Measurements from ENCODE around the gene CALHM3. TPM values are rescaled to one million over a fixed set of nuclear protein-coding genes. Genes with fewer than 3 reads are reported as not detected.

Gene CALHM3
- total RNA-seq, 4 donors from 2014 or later: not detected

DNA sequence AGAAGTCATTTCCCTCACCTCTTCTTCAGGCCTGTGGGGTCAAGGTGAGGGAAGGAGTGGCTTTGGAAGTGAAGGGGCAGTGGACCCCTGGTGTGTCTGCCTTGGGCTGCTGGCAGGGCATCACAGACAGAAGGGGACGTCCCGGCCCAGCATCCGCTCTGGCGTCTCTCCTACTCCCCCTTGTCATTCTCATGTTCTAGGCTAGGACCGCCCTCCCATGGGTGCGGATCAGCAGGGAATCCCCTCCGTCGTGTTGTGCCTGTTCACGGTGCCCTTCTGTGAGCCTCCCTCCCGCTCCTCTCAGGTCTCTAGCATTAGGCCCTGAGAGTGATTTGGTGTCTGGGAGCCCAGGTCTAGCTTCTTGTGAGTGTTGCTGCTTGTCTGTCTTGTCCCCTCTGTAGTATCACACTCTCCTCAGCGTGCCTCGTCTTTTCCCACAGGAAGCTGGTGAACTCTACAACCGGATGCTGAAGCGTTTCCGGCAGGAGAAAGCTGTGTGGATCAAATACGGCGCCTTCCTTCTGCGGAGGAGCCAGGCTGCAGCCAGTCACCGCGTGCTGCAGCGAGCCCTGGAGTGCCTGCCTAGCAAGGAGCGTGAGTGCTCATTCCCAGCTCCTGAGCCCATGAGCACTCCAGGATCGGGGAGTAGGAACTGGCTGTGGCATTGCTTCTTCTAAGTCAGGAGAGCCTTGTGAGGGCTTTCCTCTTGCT lies 35.4 kb downstream of the CALHM3 start:
- Histone ChIP-seq H3K36me3 (peaks cover 53% of the 10 kb centered on the region in 2 donors), H3K9me3 (no peaks in the 10 kb centered on the region), H3K27me3 (no peaks in the 10 kb centered on the region), H3K4me3 (replicated peaks in 1 of 3) (no peak overlapping the region), H3K4me1 (peaks cover 5 to 29% of the 10 kb centered on the region in 2 donors), H3K27ac (peak overlapping the region in 1 of 3 donors; percentile 24)
- no peak for DNase-seq
- TF ChIP-seq POLR2A (IDR thresholded peaks at IDR 0.05): no peak
- TF ChIP-seq, protein P1, sequence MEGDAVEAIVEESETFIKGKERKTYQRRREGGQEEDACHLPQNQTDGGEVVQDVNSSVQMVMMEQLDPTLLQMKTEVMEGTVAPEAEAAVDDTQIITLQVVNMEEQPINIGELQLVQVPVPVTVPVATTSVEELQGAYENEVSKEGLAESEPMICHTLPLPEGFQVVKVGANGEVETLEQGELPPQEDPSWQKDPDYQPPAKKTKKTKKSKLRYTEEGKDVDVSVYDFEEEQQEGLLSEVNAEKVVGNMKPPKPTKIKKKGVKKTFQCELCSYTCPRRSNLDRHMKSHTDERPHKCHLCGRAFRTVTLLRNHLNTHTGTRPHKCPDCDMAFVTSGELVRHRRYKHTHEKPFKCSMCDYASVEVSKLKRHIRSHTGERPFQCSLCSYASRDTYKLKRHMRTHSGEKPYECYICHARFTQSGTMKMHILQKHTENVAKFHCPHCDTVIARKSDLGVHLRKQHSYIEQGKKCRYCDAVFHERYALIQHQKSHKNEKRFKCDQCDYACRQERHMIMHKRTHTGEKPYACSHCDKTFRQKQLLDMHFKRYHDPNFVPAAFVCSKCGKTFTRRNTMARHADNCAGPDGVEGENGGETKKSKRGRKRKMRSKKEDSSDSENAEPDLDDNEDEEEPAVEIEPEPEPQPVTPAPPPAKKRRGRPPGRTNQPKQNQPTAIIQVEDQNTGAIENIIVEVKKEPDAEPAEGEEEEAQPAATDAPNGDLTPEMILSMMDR (IDR thresholded peaks at IDR 0.05): no peak
- intact Hi-C loops (cut with DNase I): no loop called here
- 81 to 90% methylated on average over 22 to 23 of the region's 23 CpGs for WGBS, 2 donors

DNA sequence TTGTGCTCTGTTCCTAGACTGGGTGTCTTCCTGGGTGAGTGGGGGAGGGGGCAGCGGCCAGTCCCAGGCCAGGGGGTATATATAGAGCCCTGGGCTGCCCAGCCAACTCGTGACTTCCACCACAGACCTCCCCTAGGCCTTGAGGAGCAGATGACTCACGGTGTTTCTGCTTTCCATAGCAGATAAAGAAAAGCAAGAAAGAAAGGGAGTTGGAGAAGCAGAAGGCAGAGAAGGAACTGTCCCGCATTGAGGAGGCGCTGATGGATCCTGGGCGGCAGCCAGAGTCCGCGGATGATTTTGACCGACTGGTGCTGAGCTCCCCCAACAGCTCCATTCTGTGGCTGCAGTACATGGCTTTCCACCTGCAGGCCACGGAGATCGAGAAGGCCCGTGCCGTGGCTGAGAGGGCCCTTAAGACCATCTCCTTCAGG lies 37.0 kb downstream of the CALHM3 start:
- Histone ChIP-seq H3K9me3 (no peaks in the 10 kb centered on the region), H3K36me3 (peaks cover 52 to 55% of the 10 kb centered on the region in 2 donors), H3K4me3 (replicated peaks in 1 of 3) (no peak overlapping the region), H3K27ac (no peak overlapping the region), H3K27me3 (no peaks in the 10 kb centered on the region), H3K4me1 (peaks cover 5 to 20% of the 10 kb centered on the region in 2 donors)
- WGBS, 2 donors: 72 to 87% methylated on average over 9 to 13 of the region's 13 CpGs
- intact Hi-C loops (cut with DNase I): no loop called here
- TF ChIP-seq, protein P1 (IDR thresholded peaks at IDR 0.05): no peak
- TF ChIP-seq POLR2A (IDR thresholded peaks at IDR 0.05): no peak
- no peak for DNase-seq

DNA sequence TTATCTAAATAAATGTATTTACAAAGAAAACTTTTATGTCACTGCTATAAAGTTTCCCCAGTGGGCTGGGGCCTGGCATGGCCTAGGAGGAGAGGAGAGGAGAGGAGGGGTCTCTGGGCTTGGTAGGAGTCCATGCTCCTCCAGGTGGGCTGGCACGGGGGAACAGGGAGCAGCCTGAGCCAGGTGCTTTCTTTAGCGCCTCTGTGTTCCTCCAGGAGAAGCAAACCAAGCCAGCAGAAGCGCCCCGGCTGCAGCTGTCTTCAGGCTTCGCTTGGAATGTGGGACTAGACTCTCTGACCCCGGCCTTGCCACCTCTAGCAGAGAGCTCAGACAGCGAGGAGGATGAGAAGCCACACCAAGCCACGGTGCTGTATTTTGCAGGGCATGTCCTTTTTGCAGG lies 37.4 kb downstream of the CALHM3 start:
- Histone ChIP-seq H3K27ac (no peak overlapping the region), H3K4me1 (peaks cover 4 to 20% of the 10 kb centered on the region in 2 donors), H3K4me3 (replicated peaks in 1 of 3) (no peak overlapping the region), H3K9me3 (no peaks in the 10 kb centered on the region), H3K27me3 (no peaks in the 10 kb centered on the region), H3K36me3 (peaks cover 50 to 51% of the 10 kb centered on the region in 2 donors)
- intact Hi-C loops (cut with DNase I): no loop called here
- no peak for DNase-seq
- WGBS, 2 donors: 83 to 86% methylated on average over 7 to 8 of the region's 8 CpGs
- TF ChIP-seq, protein P1 (IDR thresholded peaks at IDR 0.05): no peak
- TF ChIP-seq POLR2A (IDR thresholded peaks at IDR 0.05): no peak

DNA sequence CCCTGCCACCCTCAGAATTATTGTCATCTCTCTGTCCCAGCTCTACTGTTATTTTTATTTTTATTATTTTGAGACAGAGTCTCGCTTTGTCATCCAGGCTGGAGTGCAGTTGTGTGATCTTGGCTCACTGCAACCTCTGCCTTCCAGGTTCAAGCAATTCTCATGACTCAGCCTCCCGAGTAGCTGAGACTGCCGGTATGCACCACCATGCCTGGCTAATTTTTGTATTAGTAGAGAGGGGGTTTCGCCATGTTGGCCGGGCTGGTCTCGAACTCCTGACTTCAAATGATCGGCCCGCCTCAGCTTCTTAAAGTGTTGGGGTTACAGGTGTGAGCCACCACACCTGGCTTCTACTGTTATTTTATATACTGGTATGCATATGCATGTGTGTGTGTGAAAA lies 37.8 kb downstream of the CALHM3 start:
- WGBS, 2 donors: 93 to 98% methylated on average over 8 of the region's 8 CpGs
- Histone ChIP-seq H3K4me1 (peaks cover 6 to 22% of the 10 kb centered on the region in 2 donors), H3K36me3 (peaks cover 46 to 51% of the 10 kb centered on the region in 2 donors), H3K9me3 (no peaks in the 10 kb centered on the region), H3K4me3 (replicated peaks in 1 of 3) (no peak overlapping the region), H3K27ac (no peak overlapping the region), H3K27me3 (no peaks in the 10 kb centered on the region)
- TF ChIP-seq, protein P1 (IDR thresholded peaks at IDR 0.05): no peak
- TF ChIP-seq POLR2A (IDR thresholded peaks at IDR 0.05): no peak
- intact Hi-C loops (cut with DNase I): no loop called here
- no peak for DNase-seq

DNA sequence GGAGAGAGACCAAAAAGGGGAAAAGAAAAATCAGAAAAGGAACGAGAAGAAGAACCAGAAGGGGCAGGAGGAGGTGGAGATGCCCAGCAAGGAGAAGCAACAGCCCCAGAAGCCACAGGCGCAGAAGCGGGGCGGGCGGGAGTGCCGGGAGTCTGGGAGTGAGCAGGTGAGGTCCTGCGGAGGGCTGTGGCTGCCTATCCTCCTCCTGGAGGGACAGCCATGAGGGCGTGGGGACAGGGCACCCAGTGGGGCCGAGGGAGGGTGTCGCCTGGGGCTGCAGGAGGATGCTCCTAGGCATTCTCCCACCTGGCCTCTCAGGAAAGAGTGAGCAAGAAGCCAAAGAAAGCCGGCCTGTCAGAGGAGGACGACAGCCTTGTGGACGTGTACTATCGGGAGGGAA lies 38.6 kb downstream of the CALHM3 start:
- 95 to 96% methylated on average over 14 of the region's 14 CpGs for WGBS, 2 donors
- TF ChIP-seq, protein P1 (IDR thresholded peaks at IDR 0.05): no peak
- no peak for TF ChIP-seq POLR2A (IDR thresholded peaks at IDR 0.05)
- no peak for DNase-seq
- peaks cover 44 to 47% of the 10 kb centered on the region in 2 donors for H3K36me3 ChIP-seq
- no peak overlapping the region for H3K4me3 ChIP-seq (replicated peaks in 1 of 3)
- no peaks in the 10 kb centered on the region for H3K27me3 ChIP-seq
- no peak overlapping the region for H3K27ac ChIP-seq
- intact Hi-C loops (cut with DNase I): no loop called here
- H3K9me3 ChIP-seq: no peaks in the 10 kb centered on the region
- H3K4me1 ChIP-seq: peaks cover 6 to 22% of the 10 kb centered on the region in 2 donors
